Measurements from ENCODE around the gene LBH.

DNA sequence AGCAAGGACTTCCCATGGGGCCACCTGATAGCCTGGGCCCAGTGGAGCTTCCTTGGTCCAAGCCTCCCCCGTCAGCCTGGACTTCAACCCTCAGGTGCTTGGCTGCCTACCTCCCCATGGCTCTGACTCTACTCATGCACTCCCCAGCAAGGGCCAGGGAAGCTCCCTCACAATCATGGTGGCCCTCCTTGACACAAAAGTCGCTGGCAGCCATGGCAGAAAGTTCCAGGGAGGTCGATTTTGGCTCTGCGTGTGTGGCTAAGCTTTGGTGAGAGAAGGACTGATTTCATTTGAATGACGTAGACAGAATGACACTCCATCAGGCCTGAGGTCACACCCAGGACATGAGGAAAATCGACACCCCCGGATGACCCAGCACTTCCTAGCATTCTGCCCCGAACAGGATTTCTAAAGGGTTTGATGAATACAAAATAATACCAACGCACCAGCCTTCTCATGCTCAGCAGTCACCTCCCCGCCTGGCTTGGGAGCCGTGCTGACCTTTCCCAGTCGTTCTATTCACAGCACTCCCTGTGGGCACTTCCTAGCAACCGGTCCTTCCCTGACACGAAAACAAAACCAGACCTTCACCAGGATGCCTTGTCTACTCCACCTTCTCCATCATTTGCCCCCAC is 52.7 kb downstream of the LBH start:
- TF ChIP-seq POLR2AphosphoS5 (IDR thresholded peaks at IDR 0.05; ENCODE audit: borderline replicate concordance, low read depth, low read length) (no peak), EZH2 (IDR thresholded peaks at IDR 0.05) (no peak)

All from SK-N-MC (cell line).